ENCODE data around the gene FAM20B.

GRCh38 chr1:179101566-179101965 is 75.9 kb downstream of the FAM20B start:
- TF ChIP-seq CTCF (IDR thresholded peaks at IDR 0.05) (no peak), POLR2A (IDR thresholded peaks at IDR 0.05) (no peak), EP300 (IDR thresholded peaks at IDR 0.05) (no peak)
